GM23248 (cell line): Measurements from ENCODE around the gene USF1.
"Not testable (repeated sequence)": the region's sequence is repeated elsewhere in the genome, so short reads cannot be mapped to it uniquely, and the experiment has no call there.

Source experiments
- EZH2 ChIP-seq: fragments of 200-600 bp; sonication (generic); IDR thresholded peaks from 2 replicates; pipeline ENCODE4 v1.6.1; 2018; ENCODE audit warnings: antibody characterized with exemption, mild to moderate bottlenecking; ENCODE audit not compliant: insufficient read depth, poor library complexity, severe bottlenecking
- EZH2phosphoT487 ChIP-seq: fragments of 200-600 bp; sonication (generic); IDR thresholded peaks from 2 replicates; pipeline ENCODE4 v1.6.1; 2018; ENCODE audit warnings: antibody characterized with exemption, moderate library complexity, mild to moderate bottlenecking, low read depth; ENCODE audit not compliant: insufficient read depth

GRCh38 chr1:160992036-160992435, 53.7 kb downstream of the USF1 start:
- TF ChIP-seq EZH2phosphoT487, EZH2: not testable (repeated sequence)
